ENCODE data around the gene CHAF1A.

Gene CHAF1A

DNA sequence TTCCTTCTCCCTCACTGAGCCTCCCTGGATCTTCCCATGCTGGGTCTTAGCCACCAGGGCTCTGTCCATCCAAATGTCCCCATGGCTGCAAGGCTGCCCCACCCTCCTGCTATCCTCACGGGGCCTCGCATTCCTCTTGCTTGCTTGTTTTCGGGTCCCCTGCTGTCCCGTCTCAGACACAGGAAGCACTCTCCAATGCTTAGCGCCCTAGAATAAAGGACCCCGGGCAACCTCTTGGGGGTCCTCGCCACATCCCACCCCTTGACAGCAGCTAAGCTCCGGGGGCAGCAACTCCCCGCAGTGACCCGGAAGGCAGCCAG, 25.8 kb upstream of the CHAF1A start:
- no peak for DNase-seq (ENCODE audit: low spot score)
- TF ChIP-seq, protein P1, sequence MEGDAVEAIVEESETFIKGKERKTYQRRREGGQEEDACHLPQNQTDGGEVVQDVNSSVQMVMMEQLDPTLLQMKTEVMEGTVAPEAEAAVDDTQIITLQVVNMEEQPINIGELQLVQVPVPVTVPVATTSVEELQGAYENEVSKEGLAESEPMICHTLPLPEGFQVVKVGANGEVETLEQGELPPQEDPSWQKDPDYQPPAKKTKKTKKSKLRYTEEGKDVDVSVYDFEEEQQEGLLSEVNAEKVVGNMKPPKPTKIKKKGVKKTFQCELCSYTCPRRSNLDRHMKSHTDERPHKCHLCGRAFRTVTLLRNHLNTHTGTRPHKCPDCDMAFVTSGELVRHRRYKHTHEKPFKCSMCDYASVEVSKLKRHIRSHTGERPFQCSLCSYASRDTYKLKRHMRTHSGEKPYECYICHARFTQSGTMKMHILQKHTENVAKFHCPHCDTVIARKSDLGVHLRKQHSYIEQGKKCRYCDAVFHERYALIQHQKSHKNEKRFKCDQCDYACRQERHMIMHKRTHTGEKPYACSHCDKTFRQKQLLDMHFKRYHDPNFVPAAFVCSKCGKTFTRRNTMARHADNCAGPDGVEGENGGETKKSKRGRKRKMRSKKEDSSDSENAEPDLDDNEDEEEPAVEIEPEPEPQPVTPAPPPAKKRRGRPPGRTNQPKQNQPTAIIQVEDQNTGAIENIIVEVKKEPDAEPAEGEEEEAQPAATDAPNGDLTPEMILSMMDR (IDR thresholded peaks at IDR 0.05; ENCODE audit: extremely low read depth, missing control alignments) = no peak

DNA sequence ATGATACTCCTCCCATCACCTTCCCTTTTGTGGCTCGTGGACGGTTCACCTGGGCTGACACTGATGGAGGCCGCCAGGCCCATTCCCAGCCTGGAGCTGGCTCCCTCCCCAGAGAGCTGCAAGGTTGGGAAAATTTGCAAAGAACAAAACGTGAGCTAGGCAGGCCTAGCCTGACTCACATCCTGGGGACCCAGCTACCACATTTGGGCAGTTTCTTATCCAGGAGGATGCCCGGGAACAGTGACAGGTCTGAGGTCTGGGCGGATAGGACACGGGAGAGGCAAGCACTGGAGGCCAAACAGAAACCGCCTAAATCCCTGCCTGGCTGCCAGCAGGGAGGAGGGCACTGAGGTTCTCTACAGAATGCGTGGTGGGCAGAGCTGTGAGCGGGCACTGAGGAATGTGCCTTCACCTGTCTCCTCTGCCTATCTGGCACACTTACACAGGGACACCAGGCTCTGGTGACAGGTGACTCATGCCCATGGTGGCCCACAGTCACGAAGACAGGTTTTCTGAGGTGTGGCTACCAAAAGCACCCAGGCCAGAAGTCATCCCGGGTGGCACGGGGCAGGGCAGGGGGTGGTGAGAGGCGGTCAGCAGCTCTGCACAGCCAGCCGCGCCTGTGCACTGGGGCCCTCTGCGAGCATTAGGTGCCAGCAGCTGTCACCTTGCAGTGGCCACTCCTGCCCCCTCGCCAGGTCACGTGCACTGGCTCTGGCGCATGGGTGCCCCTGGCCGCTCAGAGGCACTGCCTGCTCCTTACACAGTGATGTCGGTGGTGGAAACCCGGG, 25.3 kb upstream of the CHAF1A start:
- DNase-seq (ENCODE audit: low spot score) = no peak
- TF ChIP-seq, protein P1 (IDR thresholded peaks at IDR 0.05; ENCODE audit: extremely low read depth, missing control alignments) = no peak

DNA sequence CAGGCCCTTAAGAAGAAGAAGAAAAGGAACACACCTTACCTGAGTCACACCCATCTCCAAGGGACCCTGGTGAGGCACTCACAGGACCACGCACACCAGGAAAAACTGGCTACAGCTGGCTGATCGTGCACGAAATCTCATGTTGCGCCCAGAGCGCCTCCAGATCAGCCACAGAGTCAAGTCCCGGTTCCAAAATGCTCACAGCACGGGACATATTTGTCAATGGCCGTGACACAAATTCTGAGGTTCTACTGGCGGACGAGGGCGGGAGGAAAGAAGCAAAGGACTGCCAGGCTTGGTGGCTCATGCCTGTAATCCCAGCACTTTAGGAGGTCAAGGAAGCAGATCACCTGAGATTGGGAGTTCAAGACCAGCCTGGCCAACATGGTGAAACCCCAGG, 23.6 kb upstream of the CHAF1A start:
- TF ChIP-seq, protein P1 (IDR thresholded peaks at IDR 0.05; ENCODE audit: extremely low read depth, missing control alignments) = no peak
- no peak for DNase-seq (ENCODE audit: low spot score)

DNA sequence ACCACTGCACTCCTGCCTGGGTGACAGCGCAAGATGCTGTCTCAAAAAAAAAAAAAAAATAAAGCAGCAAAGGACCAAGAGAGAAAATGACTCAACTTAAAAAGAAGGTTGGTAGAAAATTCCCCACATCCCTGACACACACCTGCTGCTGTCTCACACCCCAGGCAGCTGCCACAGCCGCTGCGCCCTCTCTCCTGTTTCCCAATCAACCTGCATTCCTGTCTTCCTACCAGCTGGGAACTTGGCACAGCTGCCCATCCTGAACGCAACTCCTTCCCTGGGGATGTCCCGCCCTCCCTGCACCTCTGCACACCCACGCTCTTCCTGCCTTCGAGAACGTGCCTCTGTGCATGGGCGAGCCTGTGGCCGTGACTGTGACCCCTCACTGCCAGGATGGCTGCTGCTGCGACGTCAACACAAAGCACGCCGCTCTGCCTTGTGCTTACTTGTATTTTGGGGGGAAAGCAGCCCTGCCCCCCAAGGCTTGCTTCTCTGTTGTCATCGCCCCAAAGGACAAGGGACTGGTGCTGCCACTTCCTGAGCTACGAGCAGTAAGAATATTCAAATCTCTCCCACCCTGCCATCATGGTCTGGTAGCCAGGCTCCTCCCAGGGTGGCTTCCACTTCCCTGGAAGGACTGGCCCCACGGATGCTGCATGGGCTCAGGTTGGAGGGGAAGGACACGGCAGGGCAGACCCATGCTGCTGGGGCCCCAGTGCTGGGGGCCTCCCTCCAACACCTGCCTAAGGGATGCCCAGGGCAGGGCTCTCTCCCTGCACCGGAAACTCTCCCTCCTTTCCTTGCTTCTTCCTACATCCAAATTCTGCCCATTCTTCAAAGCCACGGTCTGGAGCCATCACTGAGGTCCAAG, 22.8 kb upstream of the CHAF1A start:
- DNase-seq (ENCODE audit: low spot score) = peak; percentile 55
- TF ChIP-seq, protein P1 (IDR thresholded peaks at IDR 0.05; ENCODE audit: extremely low read depth, missing control alignments) = no peak

DNA sequence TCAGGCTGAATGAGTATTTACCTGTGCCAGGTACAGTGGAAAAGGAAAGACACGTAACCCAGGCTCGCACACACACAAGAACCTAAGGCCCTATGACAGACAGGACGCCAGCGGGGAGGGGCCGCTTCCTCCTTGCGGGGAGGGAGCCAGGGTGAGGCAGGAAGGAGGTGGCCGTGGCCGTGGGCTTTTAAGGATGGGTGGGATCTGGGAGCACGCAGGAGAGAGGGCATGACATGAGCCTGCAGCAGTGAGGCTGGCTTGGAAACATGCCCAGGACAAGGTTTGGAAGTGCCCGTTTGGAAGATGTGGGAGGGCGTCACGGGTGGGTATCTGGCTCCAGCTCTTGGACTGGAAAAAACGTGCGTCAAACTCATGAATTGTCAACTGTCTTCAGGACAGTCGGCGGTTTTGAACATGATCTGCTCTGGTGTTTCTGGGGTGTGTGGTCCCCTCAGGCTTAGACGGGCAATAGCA, 22.1 kb upstream of the CHAF1A start:
- TF ChIP-seq, protein P1 (IDR thresholded peaks at IDR 0.05; ENCODE audit: extremely low read depth, missing control alignments) = no peak
- no peak for DNase-seq (ENCODE audit: low spot score)

DNA sequence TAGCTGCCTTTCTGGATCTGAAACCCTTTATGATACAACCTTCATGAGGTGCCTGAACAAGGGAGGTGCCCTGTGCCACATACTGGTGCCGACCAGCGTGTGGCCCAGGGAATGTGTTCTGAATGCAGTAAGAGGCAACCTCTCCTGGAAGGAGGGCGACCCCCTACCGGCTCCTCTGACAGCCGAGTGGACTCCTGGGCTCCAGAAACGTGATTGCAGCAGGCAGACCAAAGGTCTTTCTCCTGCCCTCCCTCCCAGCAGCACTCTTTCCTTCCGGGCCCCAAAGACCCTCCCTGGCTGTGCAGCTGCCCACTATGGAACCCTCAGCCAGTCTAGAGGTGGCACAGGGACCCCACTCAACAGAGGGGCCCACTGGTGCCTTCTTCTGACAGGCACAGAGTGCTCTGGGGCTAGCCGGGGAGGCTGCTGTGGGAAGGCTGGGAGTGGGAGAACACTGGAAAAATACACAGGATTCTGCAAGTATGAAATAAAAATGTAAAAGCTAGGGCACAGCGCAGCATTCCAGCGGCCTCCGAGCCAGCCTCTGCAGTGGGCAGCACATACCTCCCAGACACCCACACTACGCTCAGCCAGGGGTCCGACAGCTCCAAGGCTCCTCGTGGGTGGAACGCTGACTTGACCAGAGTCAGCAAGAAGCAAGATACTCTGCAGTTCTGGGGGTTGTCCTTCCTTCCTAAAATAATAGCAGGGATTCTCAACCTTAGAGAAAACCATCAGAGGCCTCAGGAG, 17.0 kb upstream of the CHAF1A start:
- TF ChIP-seq, protein P1 (IDR thresholded peaks at IDR 0.05; ENCODE audit: extremely low read depth, missing control alignments) = no peak
- DNase-seq (ENCODE audit: low spot score) = no peak
